AML-193 (cell line): ENCODE results near the gene MAB21L3.

Experiments used
- DNase-seq, 2 experiments: peaks; one replicate each; lab custom pipeline; 2025; lab: John Stamatoyannopoulos, UW

The MAB21L3 gene

GRCh38 chr1:116111524-116112021, 374 bp downstream of the MAB21L3 start:
- no peak for DNase-seq

- DNase-seq = no peak
Observed at GRCh38 chr1:116112388-116113140, 1.4 kb downstream of the MAB21L3 start.

- DNase-seq = no peak
Observed at GRCh38 chr1:116113615-116114014, 2.4 kb downstream of the MAB21L3 start.

GRCh38 chr1:116115476-116116439, 4.6 kb downstream of the MAB21L3 start:
- no peak for DNase-seq

- DNase-seq = no peak
Observed at GRCh38 chr1:116118471-116118870, 7.3 kb downstream of the MAB21L3 start.

GRCh38 chr1:116119876-116120275, 8.7 kb downstream of the MAB21L3 start:
- no peak for DNase-seq

GRCh38 chr1:116122955-116123757, 12.0 kb downstream of the MAB21L3 start:
- no peak for DNase-seq

- DNase-seq = no peak
Observed at GRCh38 chr1:116123837-116124533, 12.8 kb downstream of the MAB21L3 start.

- DNase-seq = no peak
Observed at GRCh38 chr1:116125758-116126157, 14.6 kb downstream of the MAB21L3 start.

GRCh38 chr1:116126281-116126680, 15.1 kb downstream of the MAB21L3 start:
- no peak for DNase-seq

- no peak for DNase-seq
Observed at GRCh38 chr1:116127123-116127847, 16.1 kb downstream of the MAB21L3 start.

- no peak for DNase-seq
Observed at GRCh38 chr1:116127848-116128540, 16.8 kb downstream of the MAB21L3 start.

GRCh38 chr1:116128664-116129063, 17.5 kb downstream of the MAB21L3 start:
- no peak for DNase-seq

GRCh38 chr1:116129537-116129936, 18.3 kb downstream of the MAB21L3 start:
- no peak for DNase-seq

GRCh38 chr1:116130356-116130755, 19.2 kb downstream of the MAB21L3 start:
- no peak for DNase-seq

- DNase-seq = no peak
Observed at GRCh38 chr1:116131170-116131569, 20.0 kb downstream of the MAB21L3 start.

- DNase-seq = no peak
Observed at GRCh38 chr1:116131866-116132605, 20.8 kb downstream of the MAB21L3 start.

- no peak for DNase-seq
Observed at GRCh38 chr1:116133696-116134475, 22.7 kb downstream of the MAB21L3 start.

GRCh38 chr1:116134476-116134773, 23.2 kb downstream of the MAB21L3 start:
- no peak for DNase-seq
